ENCODE data around the gene HAPSTR1. TPM values are rescaled to one million over a fixed set of nuclear protein-coding genes. Genes with fewer than 3 reads are reported as not detected.

Gene HAPSTR1
- total RNA-seq, 1 donor = 93.4 TPM

DNA sequence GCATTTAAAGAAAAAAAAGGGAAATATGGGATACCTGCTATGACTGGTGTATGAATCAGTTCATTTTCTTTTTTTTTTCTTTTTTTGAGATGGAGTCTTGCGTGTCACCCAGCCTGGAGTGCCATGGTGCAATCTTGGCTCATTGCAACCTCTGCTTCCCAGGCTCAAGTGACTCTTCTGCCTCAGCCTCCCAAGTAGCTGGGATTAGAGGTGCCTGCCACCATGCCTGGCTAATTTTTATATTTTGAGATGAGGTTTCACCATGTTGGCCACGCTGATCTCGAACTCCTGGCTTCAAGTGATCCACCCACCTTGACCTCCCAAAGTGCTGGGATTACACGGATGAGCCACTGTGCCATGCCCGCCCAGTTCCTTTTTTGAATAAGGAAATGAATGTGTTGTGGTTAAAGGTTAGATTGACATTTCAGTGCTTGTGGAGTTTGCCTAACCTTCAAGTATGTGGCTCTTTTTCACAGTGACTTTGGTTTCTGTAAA, 7.7 kb downstream of the HAPSTR1 start:
- peaks cover 100% of the 10 kb centered on the region for H3K79me2 ChIP-seq (ENCODE audit: insufficient read depth, low read length)
- TF ChIP-seq, protein P1, sequence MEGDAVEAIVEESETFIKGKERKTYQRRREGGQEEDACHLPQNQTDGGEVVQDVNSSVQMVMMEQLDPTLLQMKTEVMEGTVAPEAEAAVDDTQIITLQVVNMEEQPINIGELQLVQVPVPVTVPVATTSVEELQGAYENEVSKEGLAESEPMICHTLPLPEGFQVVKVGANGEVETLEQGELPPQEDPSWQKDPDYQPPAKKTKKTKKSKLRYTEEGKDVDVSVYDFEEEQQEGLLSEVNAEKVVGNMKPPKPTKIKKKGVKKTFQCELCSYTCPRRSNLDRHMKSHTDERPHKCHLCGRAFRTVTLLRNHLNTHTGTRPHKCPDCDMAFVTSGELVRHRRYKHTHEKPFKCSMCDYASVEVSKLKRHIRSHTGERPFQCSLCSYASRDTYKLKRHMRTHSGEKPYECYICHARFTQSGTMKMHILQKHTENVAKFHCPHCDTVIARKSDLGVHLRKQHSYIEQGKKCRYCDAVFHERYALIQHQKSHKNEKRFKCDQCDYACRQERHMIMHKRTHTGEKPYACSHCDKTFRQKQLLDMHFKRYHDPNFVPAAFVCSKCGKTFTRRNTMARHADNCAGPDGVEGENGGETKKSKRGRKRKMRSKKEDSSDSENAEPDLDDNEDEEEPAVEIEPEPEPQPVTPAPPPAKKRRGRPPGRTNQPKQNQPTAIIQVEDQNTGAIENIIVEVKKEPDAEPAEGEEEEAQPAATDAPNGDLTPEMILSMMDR (IDR thresholded peaks at IDR 0.05; ENCODE audit: extremely low read depth, low read depth, low read length) = no peak
- no peaks in the 10 kb centered on the region for H3K27me3 ChIP-seq (ENCODE audit: insufficient read depth, low read length)
- no peak for DNase-seq (ENCODE audit: insufficient read length, low spot score, missing footprints)
- peaks cover 94% of the 10 kb centered on the region for H4K20me1 ChIP-seq (ENCODE audit: insufficient read depth, low read length)
- peak overlapping the region; percentile 89 for H3K27ac ChIP-seq (ENCODE audit: low read depth, low read length)
- peaks cover 78% of the 10 kb centered on the region for H3K4me1 ChIP-seq (ENCODE audit: insufficient read depth, low read length)
- H3K4me2 ChIP-seq (ENCODE audit: insufficient read depth, low read length) = peak overlapping the region; percentile 53
- H3K36me3 ChIP-seq (ENCODE audit: insufficient read depth, low read length) = peaks cover 68% of the 10 kb centered on the region
- H3K4me3 ChIP-seq (ENCODE audit: insufficient read depth, low read length) = peak overlapping the region; percentile 19
- H2AFZ ChIP-seq (ENCODE audit: low read length) = no peak overlapping the region
- H3K9me3 ChIP-seq (ENCODE audit: low read depth, low read length) = no peaks in the 10 kb centered on the region

DNA sequence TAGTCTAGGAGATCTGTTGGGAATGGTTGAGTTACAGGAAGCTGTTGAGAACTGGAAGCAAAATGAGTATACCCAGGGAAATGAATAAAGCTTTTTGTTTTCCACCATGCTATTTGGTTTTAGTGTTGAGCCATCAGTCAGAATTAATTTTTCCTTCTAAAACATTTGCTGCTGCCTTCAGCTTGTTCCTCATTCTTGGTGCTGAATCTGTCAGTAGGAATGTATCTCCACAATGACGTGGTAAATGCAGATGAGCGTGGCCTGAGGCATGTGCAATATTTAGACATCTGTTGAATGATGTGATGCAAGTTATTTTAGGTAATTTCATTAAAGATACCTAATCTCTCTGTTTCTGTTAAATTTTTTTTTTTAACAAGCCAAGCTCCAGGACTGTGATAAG, 10.9 kb downstream of the HAPSTR1 start:
- Histone ChIP-seq H3K4me3 (ENCODE audit: insufficient read depth, low read length) (no peak overlapping the region), H3K4me2 (ENCODE audit: insufficient read depth, low read length) (peak overlapping the region; percentile 5), H4K20me1 (ENCODE audit: insufficient read depth, low read length) (peaks cover 95% of the 10 kb centered on the region), H3K27me3 (ENCODE audit: insufficient read depth, low read length) (no peaks in the 10 kb centered on the region), H3K36me3 (ENCODE audit: insufficient read depth, low read length) (peaks cover 70% of the 10 kb centered on the region), H3K4me1 (ENCODE audit: insufficient read depth, low read length) (peaks cover 69% of the 10 kb centered on the region), H3K79me2 (ENCODE audit: insufficient read depth, low read length) (peaks cover 100% of the 10 kb centered on the region), H3K9me3 (ENCODE audit: low read depth, low read length) (no peaks in the 10 kb centered on the region), H2AFZ (ENCODE audit: low read length) (no peak overlapping the region), H3K27ac (ENCODE audit: low read depth, low read length) (peak overlapping the region; percentile 57)
- DNase-seq (ENCODE audit: insufficient read length, low spot score, missing footprints) = peak; percentile 35
- TF ChIP-seq, protein P1 (IDR thresholded peaks at IDR 0.05; ENCODE audit: extremely low read depth, low read depth, low read length) = no peak

DNA sequence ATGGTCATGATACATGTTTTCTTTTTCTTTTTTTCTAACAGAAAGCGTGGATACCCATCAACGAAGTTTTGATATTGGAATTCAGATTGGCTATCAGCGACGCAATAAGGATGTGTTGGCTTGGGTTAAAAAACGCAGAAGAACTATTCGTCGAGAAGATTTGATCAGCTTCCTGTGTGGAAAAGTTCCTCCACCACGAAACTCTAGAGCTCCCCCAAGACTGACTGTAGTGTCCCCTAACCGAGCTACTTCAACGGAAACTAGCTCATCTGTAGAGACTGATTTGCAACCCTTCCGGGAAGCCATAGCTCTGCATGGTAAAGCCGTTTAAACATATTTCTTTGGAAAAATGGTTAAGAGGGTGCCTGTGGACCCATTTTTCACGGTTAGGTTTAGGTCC, 11.5 kb downstream of the HAPSTR1 start:
- H2AFZ ChIP-seq (ENCODE audit: low read length) = no peak overlapping the region
- H3K4me2 ChIP-seq (ENCODE audit: insufficient read depth, low read length) = no peak overlapping the region
- H4K20me1 ChIP-seq (ENCODE audit: insufficient read depth, low read length) = peaks cover 95% of the 10 kb centered on the region
- TF ChIP-seq, protein P1 (IDR thresholded peaks at IDR 0.05; ENCODE audit: extremely low read depth, low read depth, low read length) = no peak
- peaks cover 70% of the 10 kb centered on the region for H3K36me3 ChIP-seq (ENCODE audit: insufficient read depth, low read length)
- H3K27me3 ChIP-seq (ENCODE audit: insufficient read depth, low read length) = no peaks in the 10 kb centered on the region
- H3K4me3 ChIP-seq (ENCODE audit: insufficient read depth, low read length) = no peak overlapping the region
- peaks cover 100% of the 10 kb centered on the region for H3K79me2 ChIP-seq (ENCODE audit: insufficient read depth, low read length)
- no peak for DNase-seq (ENCODE audit: insufficient read length, low spot score, missing footprints)
- no peaks in the 10 kb centered on the region for H3K9me3 ChIP-seq (ENCODE audit: low read depth, low read length)
- peaks cover 68% of the 10 kb centered on the region for H3K4me1 ChIP-seq (ENCODE audit: insufficient read depth, low read length)
- H3K27ac ChIP-seq (ENCODE audit: low read depth, low read length) = peak overlapping the region; percentile 57

DNA sequence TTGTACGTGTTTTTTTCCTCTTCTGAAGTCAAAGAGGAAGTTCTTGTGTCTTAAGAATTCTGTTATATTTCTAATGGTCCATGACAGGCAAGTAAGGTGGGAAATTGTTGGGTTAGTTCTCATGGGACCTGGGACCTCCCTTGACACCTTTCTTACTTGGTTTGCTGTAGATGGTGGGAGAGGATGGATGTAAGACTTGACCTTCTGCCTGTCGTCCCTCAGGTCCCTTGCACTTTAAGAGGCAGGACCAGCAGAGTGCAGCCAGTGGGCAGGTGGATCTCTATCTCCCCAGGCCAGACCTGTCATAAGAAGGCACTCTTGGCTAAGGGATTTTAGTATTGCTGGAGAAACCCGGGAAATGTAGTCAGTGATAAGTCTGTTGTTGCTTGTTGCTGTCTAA, 12.1 kb downstream of the HAPSTR1 start:
- H4K20me1 ChIP-seq (ENCODE audit: insufficient read depth, low read length) = peaks cover 95% of the 10 kb centered on the region
- H3K27ac ChIP-seq (ENCODE audit: low read depth, low read length) = peak overlapping the region; percentile 57
- H3K27me3 ChIP-seq (ENCODE audit: insufficient read depth, low read length) = no peaks in the 10 kb centered on the region
- H3K4me2 ChIP-seq (ENCODE audit: insufficient read depth, low read length) = no peak overlapping the region
- TF ChIP-seq, protein P1 (IDR thresholded peaks at IDR 0.05; ENCODE audit: extremely low read depth, low read depth, low read length) = no peak
- peaks cover 72% of the 10 kb centered on the region for H3K36me3 ChIP-seq (ENCODE audit: insufficient read depth, low read length)
- no peaks in the 10 kb centered on the region for H3K9me3 ChIP-seq (ENCODE audit: low read depth, low read length)
- DNase-seq (ENCODE audit: insufficient read length, low spot score, missing footprints) = no peak
- peaks cover 100% of the 10 kb centered on the region for H3K79me2 ChIP-seq (ENCODE audit: insufficient read depth, low read length)
- H3K4me1 ChIP-seq (ENCODE audit: insufficient read depth, low read length) = peaks cover 62% of the 10 kb centered on the region
- no peak overlapping the region for H2AFZ ChIP-seq (ENCODE audit: low read length)
- H3K4me3 ChIP-seq (ENCODE audit: insufficient read depth, low read length) = no peak overlapping the region
